Neuronal stem cell (in vitro differentiated cells): ENCODE results near the gene SLBP.
A peak's percentile ranks its signal among the peaks of the same experiment; 100 is the strongest.

ENCODE experiments used
- DNase-seq: peaks from one replicate; pipeline ENCODE4 v3.0.0-alpha.2; 2013; ENCODE audit warnings: low spot score
- H2AFZ ChIP-seq: one replicate; pipeline ENCODE4 v1.6.1; 2013; ENCODE audit warnings: mild to moderate bottlenecking, low read length, inconsistent platforms
- H2AK5ac ChIP-seq: 2 replicates; pipeline ENCODE4 v1.6.1; 2013; ENCODE audit warnings: low read depth, mild to moderate bottlenecking, inconsistent platforms, low read length, moderate library complexity, mixed read lengths
- H2BK120ac ChIP-seq: 2 replicates; pipeline ENCODE4 v1.6.1; 2013; ENCODE audit warnings: low read depth, mild to moderate bottlenecking, inconsistent platforms, low read length, moderate library complexity, mixed read lengths
- H2BK12ac ChIP-seq: one replicate; pipeline ENCODE4 v1.6.1; 2013; ENCODE audit warnings: low read length, inconsistent platforms
- H2BK15ac ChIP-seq: 2 replicates; pipeline ENCODE4 v1.6.1; 2013; ENCODE audit warnings: mild to moderate bottlenecking, low read length, inconsistent platforms, mixed read lengths
- H2BK5ac ChIP-seq: one replicate; pipeline ENCODE4 v1.6.1; 2013; ENCODE audit warnings: inconsistent platforms, mild to moderate bottlenecking, low read length, moderate library complexity
- H3K14ac ChIP-seq: one replicate; pipeline ENCODE4 v1.6.1; 2013; ENCODE audit warnings: low read length, inconsistent platforms
- H3K18ac ChIP-seq: 2 replicates; pipeline ENCODE4 v1.6.1; 2013; ENCODE audit warnings: low read length, inconsistent platforms
- H3K23ac ChIP-seq: 2 replicates; pipeline ENCODE4 v1.6.1; 2013; ENCODE audit warnings: low read depth, mild to moderate bottlenecking, mixed read lengths, low read length, inconsistent platforms; ENCODE audit not compliant: poor library complexity
- H3K27ac ChIP-seq: replicated peaks from 3 replicates; pipeline ENCODE4 v1.5.1; 2013; ENCODE audit warnings: low read length, inconsistent platforms
- H3K27me3 ChIP-seq, 3 experiments: 2 replicates each; pipeline ENCODE4 v1.6.1; 2013; ENCODE audit warnings: low read length in 3 of 3, mild to moderate bottlenecking in 2 of 3, inconsistent platforms in 1 of 3, low read depth in 1 of 3, mixed read lengths in 1 of 3, moderate library complexity in 1 of 3; ENCODE audit not compliant: control insufficient read depth in 3 of 3, insufficient read depth in 3 of 3
- H3K36me3 ChIP-seq, 2 donors: replicated peaks in 1 of 2; 2 replicates each; pipeline ENCODE4 v1.6.1; 2013; ENCODE audit warnings: low read length in 2 of 2; ENCODE audit not compliant: control insufficient read depth in 2 of 2, insufficient read depth in 2 of 2
- H3K4ac ChIP-seq: 2 replicates; pipeline ENCODE4 v1.6.1; 2013; ENCODE audit warnings: inconsistent platforms, mild to moderate bottlenecking, low read length, moderate library complexity
- H3K4me1 ChIP-seq, 2 donors: 1 replicate in 1 of 2; 2 replicates in 1 of 2; pipeline ENCODE4 v1.6.1; 2013; ENCODE audit warnings: low read length in 2 of 2, low read depth in 1 of 2; ENCODE audit not compliant: control insufficient read depth in 2 of 2, insufficient read depth in 1 of 2
- H3K4me2 ChIP-seq: one replicate; pipeline ENCODE4 v1.6.1; 2013; ENCODE audit warnings: mild to moderate bottlenecking, low read length, inconsistent platforms; ENCODE audit not compliant: insufficient read depth, poor library complexity, severe bottlenecking
- H3K4me3 ChIP-seq, 2 donors: 2 replicates each; pipeline ENCODE4 v1.5.1; 2013; ENCODE audit warnings: low read length in 2 of 2, mild to moderate bottlenecking in 2 of 2, inconsistent platforms in 1 of 2, moderate library complexity in 1 of 2
- H3K79me1 ChIP-seq: one replicate; pipeline ENCODE4 v1.6.1; 2013; ENCODE audit warnings: low read depth, mild to moderate bottlenecking, inconsistent platforms, low read length, moderate library complexity
- H3K9ac ChIP-seq: one replicate; pipeline ENCODE4 v1.6.1; 2013; ENCODE audit warnings: mild to moderate bottlenecking, low read depth, low read length, inconsistent platforms; ENCODE audit not compliant: poor library complexity
- H3K9me3 ChIP-seq, 2 donors: replicated peaks in 1 of 2; 2 replicates each; pipeline versions ENCODE3 to v1.6.1; 2013; ENCODE audit warnings: low read length in 2 of 2, mild to moderate bottlenecking in 2 of 2, inconsistent platforms in 1 of 2, low read depth in 1 of 2, mixed read lengths in 1 of 2, moderate library complexity in 1 of 2; ENCODE audit not compliant: control insufficient read depth in 2 of 2, insufficient read depth in 1 of 2
- H4K8ac ChIP-seq: one replicate; pipeline ENCODE4 v1.6.1; 2013; ENCODE audit warnings: low read depth, mild to moderate bottlenecking, inconsistent platforms, low read length, moderate library complexity
- H4K91ac ChIP-seq: one replicate; pipeline ENCODE4 v1.6.1; 2013; ENCODE audit warnings: low read length, low read depth, mild to moderate bottlenecking, inconsistent platforms; ENCODE audit not compliant: poor library complexity
- WGBS, 2 donors: extraction: QIAGEN DNeasy Blood & Tissue Kit; methylation state at CpG; one replicate each; pipeline ENCODE4 v1.1.7; 2013; ENCODE audit warnings: missing lambda C conversion rate in 2 of 2, mixed read lengths in 1 of 2; ENCODE audit not compliant: insufficient read length in 2 of 2, insufficient replicate concordance in 1 of 2; ENCODE audit errors: extremely low coverage in 2 of 2; 5-methylcytosine and 5-hydroxymethylcytosine counted together

Gene SLBP

DNA sequence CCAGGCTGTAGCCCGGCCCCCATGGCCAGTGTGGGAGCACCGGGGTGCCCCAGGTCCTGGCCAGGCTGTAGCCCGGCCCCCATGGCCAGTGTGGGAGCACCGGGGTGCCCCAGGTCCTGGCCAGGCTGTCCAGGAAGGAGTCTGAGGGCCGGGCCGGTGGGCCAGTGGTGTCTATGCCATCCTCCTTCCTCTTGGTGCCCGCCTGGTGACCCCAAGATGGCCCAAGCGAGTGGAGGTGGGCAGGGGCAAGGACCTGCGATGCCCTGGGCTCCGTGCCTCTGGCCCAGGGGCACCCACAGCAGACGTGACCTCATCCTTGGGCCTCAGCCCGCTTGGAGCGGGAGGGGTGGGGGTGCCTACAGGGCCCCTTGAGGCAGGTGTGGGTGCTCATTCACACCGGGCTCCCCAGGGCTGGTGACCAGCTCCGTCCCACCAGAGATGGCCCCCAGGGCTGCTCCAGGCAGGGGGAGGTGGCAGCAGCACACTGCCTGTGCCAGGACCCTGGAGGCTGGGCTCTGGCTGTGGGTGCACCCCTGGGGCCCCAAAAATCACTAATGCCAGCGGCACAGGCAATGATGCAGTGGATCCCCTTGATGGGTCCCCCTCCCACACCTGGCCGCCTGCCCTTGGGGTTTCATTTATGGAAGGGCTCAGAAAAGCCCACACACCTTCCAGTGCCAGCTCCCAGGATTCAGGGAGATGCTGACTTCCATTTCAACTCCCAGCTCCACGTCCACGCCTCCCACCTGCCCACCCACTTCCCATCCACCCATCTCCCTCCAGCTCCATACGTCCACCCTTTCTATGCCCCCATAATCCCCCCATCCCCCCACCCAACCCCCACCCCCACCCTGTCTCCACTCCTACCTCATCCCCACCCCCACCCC is 45.0 kb upstream of the SLBP start:
- Histone ChIP-seq H3K4me2 (no peak overlapping the region), H3K14ac (peak overlapping the region; percentile 21), H3K4me1 (peaks cover 22 to 41% of the 10 kb centered on the region in 2 donors), H2BK120ac (no peak overlapping the region), H2AK5ac (peak overlapping the region; percentile 98), H2AFZ (no peak overlapping the region), H3K18ac (peak overlapping the region; percentile 57), H2BK15ac (peak overlapping the region; percentile 85), H3K27ac (no peak overlapping the region), H4K8ac (no peak overlapping the region), H3K27me3 (peaks cover 0 to 13% (median under 1%) of the 10 kb centered on the region in 3 experiments), H3K23ac (peak overlapping the region; percentile 73), H3K79me1 (no peaks in the 10 kb centered on the region), H3K4ac (peak overlapping the region; percentile 53), H3K36me3 (no peaks in the 10 kb centered on the region), H3K4me3 (no peak overlapping the region), H2BK12ac (peak overlapping the region; percentile 82), H3K9ac (no peak overlapping the region), H3K9me3 (no peaks in the 10 kb centered on the region), H4K91ac (no peak overlapping the region), H2BK5ac (no peak overlapping the region)
- no CpG with 5 or more reads among the region's 20 CpGs for WGBS, 2 donors
- no peak for DNase-seq

DNA sequence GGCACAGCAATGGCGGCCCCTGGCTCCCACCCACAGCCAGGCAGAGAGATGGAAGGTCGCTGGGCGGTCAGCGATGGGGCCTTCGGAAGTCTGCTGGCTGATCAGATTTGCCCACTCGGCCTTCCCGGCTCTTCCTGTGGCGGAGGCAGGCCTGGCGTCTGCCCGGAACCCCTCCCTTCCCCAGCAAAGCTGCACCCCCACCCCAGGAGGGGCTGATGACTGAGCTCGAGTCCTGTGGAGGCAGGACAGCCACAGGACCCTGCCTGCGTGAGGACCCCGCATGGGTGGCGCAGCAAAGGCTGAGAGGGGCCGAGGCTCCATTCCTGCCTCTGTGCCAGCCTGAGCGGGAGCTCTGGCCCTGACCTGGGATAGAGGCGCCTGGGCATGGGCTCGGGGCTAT is 44.0 kb upstream of the SLBP start:
- no peaks in the 10 kb centered on the region for H3K79me1 ChIP-seq
- H3K4me1 ChIP-seq = peaks cover 22 to 40% of the 10 kb centered on the region in 2 donors
- no peaks in the 10 kb centered on the region for H3K9me3 ChIP-seq
- peak overlapping the region; percentile 53 for H2BK5ac ChIP-seq
- H3K36me3 ChIP-seq = no peaks in the 10 kb centered on the region
- no peak overlapping the region for H3K4ac ChIP-seq
- no peak overlapping the region for H3K4me2 ChIP-seq
- no peak overlapping the region for H4K91ac ChIP-seq
- H3K18ac ChIP-seq = peak overlapping the region; percentile 28
- DNase-seq = no peak
- no peak overlapping the region for H2BK120ac ChIP-seq
- H4K8ac ChIP-seq = no peak overlapping the region
- H3K27ac ChIP-seq = no peak overlapping the region
- no peak overlapping the region for H3K9ac ChIP-seq
- no peak overlapping the region for H3K23ac ChIP-seq
- H3K27me3 ChIP-seq = peaks cover 0 to 14% (median 0%) of the 10 kb centered on the region in 3 experiments
- H2AK5ac ChIP-seq = peak overlapping the region; percentile 61
- no peak overlapping the region for H2AFZ ChIP-seq
- peak overlapping the region; percentile 49 for H2BK15ac ChIP-seq
- no CpG with 5 or more reads among the region's 18 CpGs for WGBS, 2 donors
- H3K14ac ChIP-seq = peak overlapping the region; percentile 71
- no peak overlapping the region for H3K4me3 ChIP-seq
- no peak overlapping the region for H2BK12ac ChIP-seq

DNA sequence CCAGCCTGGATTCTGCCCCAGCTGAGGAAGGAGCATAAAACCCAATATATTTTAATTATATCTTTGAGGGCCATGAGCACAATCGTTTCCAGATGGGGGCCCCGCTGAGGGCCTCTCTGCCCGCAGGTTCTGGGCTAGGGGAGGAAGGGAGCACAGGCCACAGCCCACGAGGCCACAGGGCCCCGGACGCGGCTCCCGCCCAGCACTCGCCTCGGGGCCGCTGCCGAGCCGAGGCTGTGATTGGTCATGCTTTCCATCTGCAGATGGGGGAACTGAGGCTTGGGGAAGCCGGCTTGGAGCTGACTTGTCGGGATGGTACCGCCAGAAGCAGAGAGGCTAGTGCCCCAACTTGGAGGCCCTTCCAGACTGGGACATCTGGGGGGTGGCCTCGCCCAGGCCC is 43.2 kb upstream of the SLBP start:
- Histone ChIP-seq H3K79me1 (no peaks in the 10 kb centered on the region), H2BK15ac (peak overlapping the region; percentile 55), H3K27me3 (peaks cover 0 to 14% (median 0%) of the 10 kb centered on the region in 3 experiments), H3K14ac (no peak overlapping the region), H3K27ac (no peak overlapping the region), H2BK120ac (no peak overlapping the region), H2AK5ac (no peak overlapping the region), H3K9ac (no peak overlapping the region), H4K91ac (no peak overlapping the region), H3K23ac (no peak overlapping the region), H3K9me3 (no peaks in the 10 kb centered on the region), H3K4me3 (no peak overlapping the region), H2AFZ (no peak overlapping the region), H2BK5ac (peak overlapping the region; percentile 53), H3K4me2 (no peak overlapping the region), H3K36me3 (no peaks in the 10 kb centered on the region), H3K4me1 (peaks cover 17 to 33% of the 10 kb centered on the region in 2 donors), H2BK12ac (no peak overlapping the region), H3K4ac (no peak overlapping the region), H3K18ac (peak overlapping the region; percentile 17), H4K8ac (no peak overlapping the region)
- no CpG with 5 or more reads among the region's 17 CpGs for WGBS, 2 donors
- DNase-seq = no peak

DNA sequence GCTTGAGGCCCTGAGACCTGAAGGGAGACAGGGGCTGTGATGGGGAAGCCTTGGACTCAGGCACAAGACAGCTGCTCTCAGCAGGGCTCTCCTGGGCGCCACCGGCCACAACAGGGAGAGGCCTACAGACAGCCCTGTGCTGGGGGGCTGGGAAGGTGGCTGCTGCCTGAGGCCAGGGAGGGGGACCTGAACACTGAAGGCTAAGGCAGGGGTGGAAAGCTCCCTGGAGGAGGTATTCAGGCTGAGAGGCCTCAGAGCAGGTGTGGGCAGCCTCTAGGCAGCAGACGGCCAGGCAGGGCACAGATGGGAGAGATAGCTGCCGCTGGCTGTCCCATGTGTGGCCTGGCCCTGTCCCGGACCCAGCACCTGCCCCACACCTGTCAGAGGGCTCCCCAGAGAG is 42.2 kb upstream of the SLBP start:
- peak overlapping the region; percentile 22 for H2BK12ac ChIP-seq
- H3K9ac ChIP-seq = no peak overlapping the region
- no peaks in the 10 kb centered on the region for H3K9me3 ChIP-seq
- no peak overlapping the region for H3K4ac ChIP-seq
- H2BK5ac ChIP-seq = no peak overlapping the region
- H3K4me3 ChIP-seq = no peak overlapping the region
- peaks cover 0 to 12% (median 0%) of the 10 kb centered on the region in 3 experiments for H3K27me3 ChIP-seq
- no peak overlapping the region for H3K27ac ChIP-seq
- no peak overlapping the region for H4K8ac ChIP-seq
- peak overlapping the region; percentile 64 for H2BK15ac ChIP-seq
- H3K79me1 ChIP-seq = no peaks in the 10 kb centered on the region
- H3K14ac ChIP-seq = no peak overlapping the region
- no peak overlapping the region for H2AFZ ChIP-seq
- peak overlapping the region; percentile 12 for H3K23ac ChIP-seq
- no peak overlapping the region for H3K4me2 ChIP-seq
- no peak overlapping the region for H2BK120ac ChIP-seq
- WGBS, 2 donors = no CpG with 5 or more reads among the region's 5 CpGs
- peak overlapping the region; percentile 59 for H3K18ac ChIP-seq
- no peak for DNase-seq
- H3K36me3 ChIP-seq = no peaks in the 10 kb centered on the region
- H4K91ac ChIP-seq = no peak overlapping the region
- peaks cover 9 to 27% of the 10 kb centered on the region in 2 donors for H3K4me1 ChIP-seq
- H2AK5ac ChIP-seq = peak overlapping the region; percentile 94
